OCI-LY1 (cell line): Measurements from ENCODE around the gene NCF1.
"Not testable (repeated sequence)": the region's sequence is repeated elsewhere in the genome, so short reads cannot be mapped to it uniquely, and the experiment has no call there.

Experiments used
- CTCF ChIP-seq: fragments of 200-600 bp; sonication (generic), shearing (Covaris generic); IDR thresholded peaks from 2 replicates; pipeline ENCODE4 v1.5.1; 2017; ENCODE audit warnings: mild to moderate bottlenecking, antibody characterized with exemption, low read length, moderate library complexity, mixed read lengths
- EZH2 ChIP-seq: fragments of 200-600 bp; sonication (generic), shearing (Covaris generic); IDR thresholded peaks from 2 replicates; pipeline ENCODE4 v1.8.0; 2017; ENCODE audit warnings: borderline replicate concordance, mixed run types, mild to moderate bottlenecking, antibody characterized with exemption, low read length, moderate library complexity, mixed read lengths

GRCh38 chr7:74765205-74765918 is 8.4 kb upstream of the NCF1 start:
- TF ChIP-seq EZH2, CTCF: not testable (repeated sequence)
